Hepatocyte (in vitro differentiated cells): ENCODE data around the gene SPG11.
A peak's percentile ranks its signal among the peaks of the same experiment; 100 is the strongest.

Experiments
- CTCF ChIP-seq: fragments of 200-600 bp; sonication (generic); IDR thresholded peaks from 2 replicates; pipeline ENCODE4 v1.5.1; 2016; ENCODE audit warnings: antibody characterized with exemption, mild to moderate bottlenecking; ENCODE audit not compliant: poor library complexity
- EZH2 ChIP-seq: fragments of 200-600 bp; sonication (generic); IDR thresholded peaks from 2 replicates; pipeline ENCODE4 v1.6.1; 2016; ENCODE audit warnings: antibody characterized with exemption, mild to moderate bottlenecking, borderline replicate concordance

DNA sequence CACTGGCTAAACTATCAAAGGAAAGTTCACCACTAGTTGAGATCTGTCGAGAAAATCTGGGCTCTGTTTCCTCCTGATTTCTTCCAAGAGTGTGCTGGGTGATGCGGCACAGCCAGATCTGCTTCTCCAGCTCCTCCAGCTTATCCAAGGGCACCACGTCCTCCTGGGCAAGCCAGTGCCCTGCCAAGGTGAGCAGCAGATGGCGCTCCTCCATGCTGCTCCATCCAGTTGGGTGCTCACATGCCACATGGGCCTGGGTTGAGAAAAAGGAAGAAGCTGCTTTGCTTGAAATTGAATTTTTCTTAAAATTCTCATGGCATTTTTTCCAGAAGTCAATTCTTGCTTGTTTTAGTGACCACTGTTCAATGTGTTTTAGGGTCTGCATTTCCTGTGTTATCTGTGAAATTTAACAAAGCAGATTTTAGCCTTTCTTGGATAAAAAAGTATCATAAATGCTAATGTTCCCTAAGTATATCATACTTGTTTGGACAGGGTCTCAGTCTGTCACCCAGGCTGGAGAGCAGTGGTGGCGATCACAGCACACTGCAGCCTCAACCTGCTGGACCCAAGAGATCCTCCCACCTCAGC, 79.2 kb downstream of the SPG11 start:
- TF ChIP-seq CTCF (peak; percentile 29), EZH2 (no peak)
